A673 (cell line): ENCODE results near the gene RASGRP2. TPM values are rescaled to one million over a fixed set of nuclear protein-coding genes. Genes with fewer than 3 reads are reported as not detected.
A peak's percentile ranks its signal among the peaks of the same experiment; 100 is the strongest.

Experiments used
- BruUV-seq: library from RNA; stranded (reverse); fragments of 400-500 nt; replicated peaks from 2 replicates; lab custom pipeline; 2021; lab: Mats Ljungman, UMichigan
- CTCF ChIA-PET: fragments of 300-600 bp; sonication (Branson Sonifier 250); formaldehyde crosslinking; loops from one replicate; lab custom pipeline; 2022; ENCODE audit warnings: antibody characterized with exemption; lab: Charles Lee
- POLR2A ChIA-PET: fragments of 300-600 bp; sonication (Branson Sonifier 250); formaldehyde crosslinking; loops from one replicate; lab custom pipeline; 2022; ENCODE audit warnings: antibody characterized with exemption; ENCODE audit not compliant: low non-redundant PET; lab: Charles Lee
- DNase-seq: peaks from one replicate; pipeline ENCODE4 v3.0.0-alpha.2; 2015; ENCODE audit warnings: low spot score
- H3K27ac ChIP-seq: fragments of 200-600 bp; sonication (generic); 2 replicates; pipeline ENCODE4 v1.5.1; 2016; ENCODE audit warnings: mixed run types, low read depth, mild to moderate bottlenecking, mixed read lengths, antibody characterized with exemption, low read length; ENCODE audit not compliant: poor library complexity, severe bottlenecking
- H3K27me3 ChIP-seq: fragments of 200-600 bp; sonication (generic); replicated peaks from 2 replicates; pipeline ENCODE4 v1.6.1; 2017; ENCODE audit warnings: mixed run types, low read depth, mild to moderate bottlenecking, mixed read lengths, antibody characterized with exemption, low read length; ENCODE audit not compliant: insufficient read depth, poor library complexity
- H3K36me3 ChIP-seq: fragments of 200-600 bp; sonication (generic); 2 replicates; pipeline ENCODE4 v1.6.1; 2016; ENCODE audit warnings: mixed run types, mild to moderate bottlenecking, mixed read lengths, antibody characterized with exemption, low read length; ENCODE audit not compliant: insufficient read depth, poor library complexity, severe bottlenecking
- H3K4me1 ChIP-seq: fragments of 200-600 bp; sonication (generic); 2 replicates; pipeline ENCODE4 v1.6.1; 2017; ENCODE audit warnings: mixed run types, mild to moderate bottlenecking, mixed read lengths, antibody characterized with exemption, low read length; ENCODE audit not compliant: insufficient read depth, poor library complexity, severe bottlenecking
- H3K4me3 ChIP-seq: fragments of 200-600 bp; sonication (generic); 2 replicates; pipeline ENCODE4 v1.5.1; 2016; ENCODE audit warnings: low read depth, mixed run types, mild to moderate bottlenecking, mixed read lengths, low read length; ENCODE audit not compliant: poor library complexity, severe bottlenecking
- H3K9me3 ChIP-seq: fragments of 200-600 bp; sonication (generic); 2 replicates; pipeline ENCODE4 v1.6.1; 2016; ENCODE audit warnings: mixed run types, low read depth, mild to moderate bottlenecking, mixed read lengths, antibody characterized with exemption, low read length; ENCODE audit not compliant: poor library complexity, severe bottlenecking
- CTCF ChIP-seq: fragments of 300-800, 200-600 bp; sonication (generic); conservative IDR thresholded peaks from 2 replicates; pipeline ENCODE4 v1.5.1; 2017; ENCODE audit warnings: low read depth, mild to moderate bottlenecking, antibody characterized with exemption, low read length, moderate library complexity, mixed read lengths
- EZH2 ChIP-seq: fragments of 200-600 bp; sonication (generic); IDR thresholded peaks from 2 replicates; pipeline ENCODE4 v1.6.1; 2017; ENCODE audit warnings: borderline replicate concordance, low read depth, mild to moderate bottlenecking, mixed read lengths, antibody characterized with exemption, low read length; ENCODE audit not compliant: poor library complexity, severe bottlenecking
- intact Hi-C: fragments of 100-400 bp; cut with micrococcal nuclease; formaldehyde crosslinking; loops from one replicate; pipeline ENCODE4 v1.10.0; 2022; ENCODE audit not compliant: unreplicated experiment
- total RNA-seq: library from RNA; stranded (reverse); gene quantifications from 2 replicates; pipeline ENCODE4 v1.2.3, GENCODE V29; 2021

The RASGRP2 gene
- total RNA-seq, 1 experiment from 2014 or later, result 2.0 TPM

GRCh38 chr11:64788321-64789215, 44.6 kb upstream of the RASGRP2 start:
- no peak for DNase-seq
- no TSS peak for BruUV-seq
- H3K36me3 ChIP-seq, result peaks cover 4% of the 10 kb centered on the region
- POLR2A ChIA-PET, result no interaction called here
- H3K9me3 ChIP-seq, result no peaks in the 10 kb centered on the region
- intact Hi-C loops, result loop anchor here (10.0 kb wide), 1 partner anchor 326 kb away; the partner anchor contains the start of genes TM7SF2 and ZNHIT2
- CTCF ChIA-PET, result interaction anchor here (0.8 kb wide), 1 partner anchor 12 kb away, joined by 4 read pairs; no protein-coding TSS in a partner anchor
- H3K4me1 ChIP-seq, result no peaks in the 10 kb centered on the region
- no peak overlapping the region for H3K27ac ChIP-seq
- no peak for TF ChIP-seq CTCF
- TF ChIP-seq EZH2, result no peak
- H3K4me3 ChIP-seq, result no peak overlapping the region
- no peaks in the 10 kb centered on the region for H3K27me3 ChIP-seq

GRCh38 chr11:64787526-64788320, 43.8 kb upstream of the RASGRP2 start:
- no peak overlapping the region for H3K4me3 ChIP-seq
- BruUV-seq, result no TSS peak
- no peaks in the 10 kb centered on the region for H3K9me3 ChIP-seq
- intact Hi-C loops, result loop anchor here (10.0 kb wide), 1 partner anchor 327 kb away; the partner anchor contains the start of genes TM7SF2 and ZNHIT2
- DNase-seq, result peak; percentile 55
- no peak for TF ChIP-seq EZH2
- peak; percentile 88 for TF ChIP-seq CTCF
- ChIA-PET POLR2A (no interaction called here), CTCF (interaction anchor here (0.8 kb wide), 1 partner anchor 12 kb away, joined by 4 read pairs; no protein-coding TSS in a partner anchor)
- H3K27ac ChIP-seq, result no peak overlapping the region
- no peaks in the 10 kb centered on the region for H3K27me3 ChIP-seq
- peaks cover 4% of the 10 kb centered on the region for H3K36me3 ChIP-seq
- H3K4me1 ChIP-seq, result no peaks in the 10 kb centered on the region

GRCh38 chr11:64786308-64786707, 42.4 kb upstream of the RASGRP2 start:
- no peaks in the 10 kb centered on the region for H3K4me1 ChIP-seq
- peaks cover 4% of the 10 kb centered on the region for H3K36me3 ChIP-seq
- ChIA-PET POLR2A (no interaction called here), CTCF (no interaction called here)
- no peak overlapping the region for H3K27ac ChIP-seq
- no peak for DNase-seq
- no peak overlapping the region for H3K4me3 ChIP-seq
- H3K27me3 ChIP-seq, result no peaks in the 10 kb centered on the region
- no TSS peak for BruUV-seq
- TF ChIP-seq EZH2 (no peak), CTCF (no peak)
- intact Hi-C loops, result loop anchor here (10.0 kb wide), 1 partner anchor 328 kb away; the partner anchor contains the start of genes TM7SF2 and ZNHIT2
- no peaks in the 10 kb centered on the region for H3K9me3 ChIP-seq
